DOHH2 (cell line): ENCODE measurements around the gene TMEM200A.
"Not testable (repeated sequence)": the region's sequence is repeated elsewhere in the genome, so short reads cannot be mapped to it uniquely, and the experiment has no call there.

Experiments used
- H3F3A ChIP-seq: fragments of 200-600 bp; sonication (generic), shearing (Covaris generic); 2 replicates; pipeline ENCODE4 v1.6.0; 2016; ENCODE audit warnings: antibody characterized with exemption, mild to moderate bottlenecking; ENCODE audit not compliant: control insufficient read depth, insufficient read depth
- H3K27ac ChIP-seq: fragments of 200-600 bp; sonication (generic); 2 replicates; pipeline ENCODE4 v1.5.1; 2014; ENCODE audit warnings: low read depth, mild to moderate bottlenecking, low read length, moderate library complexity
- H3K27me3 ChIP-seq: fragments of 200-600 bp; sonication (generic); 2 replicates; pipeline ENCODE4 v1.6.1; 2014; ENCODE audit warnings: mild to moderate bottlenecking, low read length, mixed read lengths; ENCODE audit not compliant: control insufficient read depth
- H3K36me3 ChIP-seq: fragments of 200-600 bp; sonication (generic); 2 replicates; pipeline ENCODE4 v1.6.1; 2014; ENCODE audit warnings: mild to moderate bottlenecking, low read length, moderate library complexity, mixed read lengths; ENCODE audit not compliant: control insufficient read depth
- H3K4me1 ChIP-seq: fragments of 200-600 bp; sonication (generic); 2 replicates; pipeline ENCODE4 v1.6.1; 2014; ENCODE audit warnings: mild to moderate bottlenecking, low read length, mixed read lengths; ENCODE audit not compliant: control insufficient read depth
- H3K4me2 ChIP-seq: fragments of 200-600 bp; sonication (generic); 2 replicates; pipeline ENCODE4 v1.6.0; 2014; ENCODE audit warnings: mild to moderate bottlenecking, low read length, moderate library complexity
- H3K4me3 ChIP-seq: fragments of 200-600 bp; sonication (generic); 2 replicates; pipeline ENCODE4 v1.5.1; 2014; ENCODE audit warnings: mild to moderate bottlenecking, low read length, mixed read lengths
- H3K79me2 ChIP-seq: fragments of 200-600 bp; sonication (generic); 2 replicates; pipeline ENCODE4 v1.6.1; 2014; ENCODE audit warnings: mild to moderate bottlenecking, low read length, mixed read lengths; ENCODE audit not compliant: control insufficient read depth
- H3K9me2 ChIP-seq: fragments of 200-600 bp; sonication (generic); replicated peaks from 2 replicates; pipeline ENCODE4 v1.6.1; 2014; ENCODE audit warnings: mild to moderate bottlenecking, low read length, mixed read lengths; ENCODE audit not compliant: control insufficient read depth
- H3K9me3 ChIP-seq: fragments of 200-600 bp; sonication (generic); 2 replicates; pipeline ENCODE4 v1.6.1; 2014; ENCODE audit warnings: antibody characterized with exemption, low read length, mixed read lengths; ENCODE audit not compliant: control insufficient read depth, insufficient read depth
- H4K20me1 ChIP-seq: fragments of 200-600 bp; sonication (generic); 2 replicates; pipeline ENCODE4 v1.6.0; 2014; ENCODE audit warnings: low read depth, mild to moderate bottlenecking, antibody characterized with exemption, low read length, moderate library complexity; ENCODE audit not compliant: control insufficient read depth, insufficient read depth
- CTCF ChIP-seq: fragments of 200-600 bp; sonication (generic); IDR thresholded peaks from one replicate; pipeline ENCODE4 v1.5.1; 2014; ENCODE audit warnings: antibody characterized with exemption, mild to moderate bottlenecking, low read depth, low read length; ENCODE audit not compliant: poor library complexity, severe bottlenecking
- EZH2phosphoT487 ChIP-seq: fragments of 200-600 bp; sonication (generic); IDR thresholded peaks from 2 replicates; pipeline ENCODE4 v1.6.1; 2017; ENCODE audit warnings: borderline replicate concordance, mild to moderate bottlenecking, antibody characterized with exemption, low read length, moderate library complexity, mixed read lengths

The TMEM200A gene

GRCh38 chr6:130324657-130325056 lies 41.2 kb upstream of the TMEM200A start:
- no peaks in the 10 kb centered on the region for H3K9me2 ChIP-seq
- H3K27ac ChIP-seq, result no peak overlapping the region
- H3K4me2 ChIP-seq, result no peak overlapping the region
- H3K27me3 ChIP-seq, result 0 out of 2 replicates have a peak, but pooled peaks cover 2% of the 10 kb centered on the region
- H3K79me2 ChIP-seq, result no peaks in the 10 kb centered on the region
- no peaks in the 10 kb centered on the region for H3F3A ChIP-seq
- TF ChIP-seq CTCF (no peak), EZH2phosphoT487 (no peak)
- H3K36me3 ChIP-seq, result no peaks in the 10 kb centered on the region
- no peaks in the 10 kb centered on the region for H3K9me3 ChIP-seq
- H4K20me1 ChIP-seq, result no peaks in the 10 kb centered on the region
- H3K4me3 ChIP-seq, result no peak overlapping the region
- no peaks in the 10 kb centered on the region for H3K4me1 ChIP-seq

GRCh38 chr6:130326496-130326895 lies 39.3 kb upstream of the TMEM200A start:
- H4K20me1 ChIP-seq, result no peaks in the 10 kb centered on the region
- H3K27me3 ChIP-seq, result no peaks in the 10 kb centered on the region
- H3K4me2 ChIP-seq, result no peak overlapping the region
- H3K9me2 ChIP-seq, result no peaks in the 10 kb centered on the region
- no peak overlapping the region for H3K27ac ChIP-seq
- TF ChIP-seq EZH2phosphoT487 (no peak), CTCF (no peak)
- no peaks in the 10 kb centered on the region for H3F3A ChIP-seq
- no peak overlapping the region for H3K4me3 ChIP-seq
- no peaks in the 10 kb centered on the region for H3K4me1 ChIP-seq
- no peaks in the 10 kb centered on the region for H3K79me2 ChIP-seq
- H3K36me3 ChIP-seq, result no peaks in the 10 kb centered on the region
- no peaks in the 10 kb centered on the region for H3K9me3 ChIP-seq

- Histone ChIP-seq H4K20me1 (no peaks in the 10 kb centered on the region), H3K4me1 (no peaks in the 10 kb centered on the region), H3K4me3 (no peak overlapping the region), H3F3A (no peaks in the 10 kb centered on the region), H3K9me3 (no peaks in the 10 kb centered on the region), H3K27me3 (no peaks in the 10 kb centered on the region), H3K36me3 (no peaks in the 10 kb centered on the region), H3K79me2 (no peaks in the 10 kb centered on the region), H3K27ac (no peak overlapping the region), H3K4me2 (no peak overlapping the region), H3K9me2 (no peaks in the 10 kb centered on the region)
- TF ChIP-seq EZH2phosphoT487, result no peak
- no peak for TF ChIP-seq CTCF
These were observed 28.3 kb upstream of the TMEM200A start for GRCh38 chr6:130337534-130337933.

- H3F3A ChIP-seq, H3K4me2 ChIP-seq, H3K27ac ChIP-seq, H3K36me3 ChIP-seq, H3K9me3 ChIP-seq, H3K79me2 ChIP-seq, H3K4me3 ChIP-seq, H3K27me3 ChIP-seq, H4K20me1 ChIP-seq, H3K9me2 ChIP-seq, H3K4me1 ChIP-seq: not testable (repeated sequence)
These were observed 19.5 kb upstream of the TMEM200A start for GRCh38 chr6:130346324-130346723.
